NOMO-1 treated with dmso at 0.1 percent for 144 hours (cell line): ENCODE results near the gene ADCY1.

Experiments used
- DNase-seq: peaks from one replicate; lab custom pipeline; 2025; ENCODE audit not compliant: unreplicated experiment; lab: John Stamatoyannopoulos, UW

ADCY1 gene

DNA sequence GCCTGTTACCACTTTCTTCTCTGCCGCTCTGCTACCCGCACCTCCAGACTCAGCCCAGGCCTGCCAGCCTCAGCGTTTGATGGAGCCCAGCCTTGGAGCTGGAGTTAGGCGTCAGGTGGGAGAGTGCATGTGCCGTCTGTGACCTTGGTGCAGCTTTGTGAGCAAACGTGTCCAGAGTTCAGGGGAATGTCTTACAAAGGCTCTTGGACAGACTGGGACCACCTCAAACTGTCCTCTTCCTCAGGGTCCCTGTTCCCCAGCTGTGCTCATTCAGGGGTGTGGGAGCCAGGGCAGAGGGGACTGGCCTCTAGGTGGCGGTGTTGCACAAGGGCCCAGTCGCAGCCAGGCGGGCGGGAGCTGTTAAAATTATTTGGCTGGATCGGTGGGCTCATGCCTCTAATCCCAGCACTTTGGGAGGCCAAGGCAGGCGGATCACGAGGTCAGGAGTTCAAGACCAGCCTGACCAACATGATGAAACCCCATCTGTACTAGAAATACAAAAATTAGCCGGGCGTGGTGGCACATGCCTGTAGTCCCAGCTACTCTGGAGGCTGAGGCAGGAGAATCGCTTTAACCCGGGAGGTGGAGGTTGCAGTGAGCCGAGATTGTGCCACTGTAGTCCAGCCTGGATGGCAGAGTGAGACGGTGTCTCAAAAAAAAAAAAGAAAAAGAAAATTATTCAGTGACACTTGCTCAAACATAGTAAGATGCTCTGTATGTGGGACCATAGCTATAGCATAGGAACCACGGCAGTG is 89.2 kb downstream of the ADCY1 start:
- no peak for DNase-seq

DNA sequence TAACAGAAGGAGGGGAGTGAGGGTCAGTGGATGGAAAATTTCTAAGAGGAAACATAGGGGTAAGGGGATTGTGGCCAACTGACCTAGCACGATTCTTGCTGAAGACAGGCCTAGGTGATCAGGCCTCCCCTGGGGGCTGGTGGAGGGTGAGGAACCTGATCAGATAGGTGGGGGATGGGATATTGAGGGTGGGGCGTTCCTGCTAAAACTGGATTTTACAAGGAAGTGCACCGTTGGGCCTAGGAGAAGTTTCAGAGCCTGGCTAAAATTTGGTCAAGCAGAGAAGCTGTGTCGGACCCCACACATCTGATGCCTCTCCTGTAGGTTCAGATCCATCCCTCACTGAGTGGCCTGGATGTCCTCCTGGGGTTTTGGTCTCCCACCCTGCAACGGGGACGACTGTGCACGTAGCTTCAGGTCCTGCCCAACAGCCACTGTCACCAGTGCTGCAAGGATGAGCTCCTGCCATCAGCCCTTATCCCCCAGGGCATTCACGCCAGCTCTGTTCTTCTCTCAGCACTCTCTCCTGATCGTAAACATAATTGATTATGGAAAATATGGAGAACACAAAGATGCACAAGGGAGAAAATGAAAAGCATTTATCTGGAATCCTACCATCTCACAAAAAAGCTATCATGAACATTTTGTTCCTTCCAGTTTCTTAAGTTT is 89.9 kb downstream of the ADCY1 start:
- no peak for DNase-seq

DNA sequence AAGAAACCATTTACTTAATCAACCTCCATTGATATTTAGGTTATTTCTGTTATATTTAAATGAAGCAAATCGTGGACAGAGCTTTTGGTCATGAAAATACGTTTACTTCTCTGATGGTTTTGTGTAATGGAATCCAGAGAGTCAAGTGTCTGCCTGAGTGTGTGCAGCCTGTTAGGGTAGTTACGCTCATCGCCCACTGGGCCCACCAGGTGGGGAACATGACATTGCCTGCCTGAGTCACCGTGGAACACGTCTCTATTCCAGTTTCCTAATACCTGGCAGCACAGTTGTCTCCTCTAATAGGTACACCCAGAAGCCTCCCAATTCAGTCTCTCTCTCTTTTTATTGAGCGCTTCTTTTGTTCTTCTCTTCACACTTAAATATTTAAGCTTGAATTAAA is 91.0 kb downstream of the ADCY1 start:
- no peak for DNase-seq

DNA sequence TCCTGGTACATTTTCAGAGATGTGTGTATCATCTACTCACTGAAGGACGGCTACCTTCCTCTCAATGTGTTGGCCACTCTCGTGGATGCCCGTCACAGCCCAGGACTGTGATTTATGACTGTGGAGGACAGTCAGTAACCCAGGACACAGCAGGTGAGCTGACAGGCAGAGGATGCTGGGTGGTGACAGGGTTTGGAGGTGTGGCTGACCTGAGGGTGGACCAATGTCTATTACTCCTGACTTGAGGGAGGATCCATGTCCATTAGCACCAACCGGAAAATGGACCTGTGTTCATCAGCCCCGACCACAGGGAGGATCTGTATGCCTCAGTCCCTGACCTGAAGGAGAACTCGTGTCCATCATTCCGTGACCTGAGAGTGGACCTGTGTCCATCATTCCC is 96.1 kb downstream of the ADCY1 start:
- DNase-seq, result no peak

DNA sequence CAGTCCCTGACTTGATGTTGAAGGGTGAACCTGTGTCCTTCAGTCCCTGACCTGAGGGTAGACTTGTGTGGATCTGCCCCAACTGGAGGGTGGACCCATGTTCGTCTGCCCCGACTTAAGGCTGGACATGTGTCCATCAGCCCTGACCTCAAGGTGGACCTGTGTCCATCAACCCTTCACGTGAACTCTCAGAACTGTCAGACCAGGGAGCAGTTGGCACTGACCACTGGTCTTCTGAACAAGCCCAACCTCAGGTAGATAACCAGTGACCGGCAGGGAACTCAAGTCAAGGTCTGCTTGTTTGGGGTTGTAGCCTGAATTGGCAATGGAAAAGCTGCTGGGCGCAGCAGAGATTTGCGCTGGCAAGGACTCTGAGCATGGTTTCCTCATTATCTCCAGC is 96.5 kb downstream of the ADCY1 start:
- DNase-seq, result no peak

DNA sequence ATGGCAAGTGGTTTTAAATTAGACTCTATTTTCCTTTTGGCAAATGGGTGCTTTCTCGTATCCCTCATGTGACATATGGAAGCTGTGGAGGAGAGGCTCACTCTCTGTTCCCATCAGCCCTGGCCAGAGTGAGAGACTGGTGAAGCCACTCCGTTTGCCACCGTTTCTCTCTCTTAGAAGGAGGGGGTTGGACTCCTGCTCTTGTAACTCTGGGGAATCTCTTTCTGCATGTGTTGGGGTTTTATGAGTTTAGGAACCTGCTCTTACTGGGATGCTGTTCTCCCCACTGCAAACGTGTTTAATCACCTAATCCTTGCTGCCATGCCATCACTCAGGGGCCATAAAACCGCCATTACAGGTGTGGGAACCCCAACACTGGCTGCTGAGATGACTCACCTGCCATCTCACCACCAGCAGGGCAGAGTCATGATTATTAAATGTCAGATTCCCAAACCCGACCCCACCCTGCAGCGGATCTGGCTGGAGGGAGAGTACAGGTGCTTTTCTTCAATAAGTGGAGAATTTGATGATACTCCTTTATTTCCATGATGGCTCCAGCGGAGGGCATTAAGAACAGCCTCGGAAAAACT is 103.2 kb downstream of the ADCY1 start:
- no peak for DNase-seq

DNA sequence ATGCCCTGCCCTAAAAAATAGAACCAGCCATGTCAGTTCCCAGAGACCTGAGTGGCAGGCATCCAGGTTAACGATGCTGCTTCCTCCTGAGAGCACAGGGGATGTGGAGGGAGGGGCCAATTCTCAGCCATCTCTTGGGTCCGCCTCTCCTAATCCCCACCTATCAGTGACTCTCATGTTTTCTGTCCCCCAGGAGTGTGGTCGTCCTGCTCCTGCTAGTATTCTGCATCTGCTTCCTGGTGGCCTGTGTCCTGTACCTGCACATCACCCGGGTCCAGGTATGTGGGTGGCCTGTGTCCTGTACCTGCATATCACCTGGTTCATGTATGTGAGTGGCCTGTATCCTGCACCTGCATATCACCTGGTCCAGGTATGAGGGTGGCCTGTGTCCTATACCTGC is 105.3 kb downstream of the ADCY1 start:
- DNase-seq, result no peak

DNA sequence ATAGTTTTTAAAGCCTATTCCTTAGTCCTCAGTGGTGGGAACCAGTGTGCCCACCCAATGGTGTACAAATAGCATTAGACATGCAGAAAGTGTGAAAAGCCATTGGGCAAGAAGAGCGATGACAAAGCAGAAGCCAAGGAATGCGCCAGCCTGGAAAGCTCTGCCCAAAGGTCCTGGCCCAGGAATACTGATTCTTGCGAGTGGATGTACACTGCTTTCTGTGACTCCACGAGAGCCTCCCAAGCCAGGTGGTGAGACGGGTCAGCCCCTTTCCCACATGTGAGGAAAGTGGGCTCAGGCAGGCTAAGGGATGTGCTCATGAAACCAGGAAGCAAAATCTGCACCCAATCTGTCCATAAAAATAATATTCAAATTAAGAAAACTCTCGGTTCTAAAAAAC is 106.6 kb downstream of the ADCY1 start:
- DNase-seq, result no peak

DNA sequence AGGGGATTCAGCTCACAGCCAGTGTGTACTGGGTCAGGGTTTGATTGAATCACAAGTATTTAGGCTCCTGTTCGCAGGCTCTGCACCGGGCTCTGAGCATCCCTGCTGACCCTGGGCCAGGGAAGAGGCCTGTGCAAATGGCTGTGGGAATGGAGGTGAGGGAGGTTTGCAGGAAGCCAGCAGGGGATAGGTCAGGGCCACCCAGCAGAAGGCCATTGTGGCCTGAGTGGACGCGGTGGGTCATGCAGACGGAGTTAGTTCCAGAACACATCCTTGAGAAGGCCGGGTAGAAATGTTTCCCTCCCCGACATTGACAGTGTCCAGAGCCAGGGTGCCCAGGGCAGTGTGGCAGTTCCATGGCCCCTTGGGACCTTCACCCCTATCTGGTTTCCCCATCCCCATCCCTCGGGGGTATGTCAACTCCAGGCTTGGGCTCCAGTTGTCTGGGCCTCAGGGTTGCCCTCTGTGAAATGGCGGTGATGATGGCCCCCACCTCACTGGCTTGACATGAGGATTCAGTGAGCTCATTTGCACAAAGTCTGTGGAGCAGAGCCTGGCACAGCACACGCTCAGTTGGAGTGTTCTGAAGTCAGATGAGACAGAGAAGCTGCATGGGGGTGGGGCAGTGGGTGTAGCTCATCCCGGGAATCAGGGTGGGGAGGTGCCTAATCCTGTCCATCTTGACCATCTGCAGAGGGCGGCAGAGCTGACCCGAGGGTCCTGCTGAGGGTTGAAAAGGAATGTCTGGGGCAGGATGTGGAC is 107.6 kb downstream of the ADCY1 start:
- DNase-seq, result no peak

DNA sequence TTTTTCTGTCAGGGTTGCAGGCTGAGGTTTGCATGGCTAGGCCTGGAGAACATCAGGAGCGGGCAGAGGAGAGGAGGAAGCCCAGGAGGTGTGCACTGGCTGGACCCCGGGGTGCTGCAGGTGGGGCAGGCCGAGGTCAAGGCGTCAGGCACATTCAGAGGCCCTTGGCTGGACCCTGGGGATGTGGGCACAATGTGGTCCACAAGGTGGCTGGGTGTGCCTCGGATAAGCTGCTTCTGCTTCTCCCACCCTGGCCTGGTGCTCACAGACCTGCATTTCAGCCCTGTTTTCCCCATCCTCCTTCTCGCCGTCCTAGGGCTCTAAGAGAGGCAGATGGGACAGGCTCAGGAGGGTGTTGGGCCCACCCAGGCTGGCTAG is 108.2 kb downstream of the ADCY1 start:
- no peak for DNase-seq

DNA sequence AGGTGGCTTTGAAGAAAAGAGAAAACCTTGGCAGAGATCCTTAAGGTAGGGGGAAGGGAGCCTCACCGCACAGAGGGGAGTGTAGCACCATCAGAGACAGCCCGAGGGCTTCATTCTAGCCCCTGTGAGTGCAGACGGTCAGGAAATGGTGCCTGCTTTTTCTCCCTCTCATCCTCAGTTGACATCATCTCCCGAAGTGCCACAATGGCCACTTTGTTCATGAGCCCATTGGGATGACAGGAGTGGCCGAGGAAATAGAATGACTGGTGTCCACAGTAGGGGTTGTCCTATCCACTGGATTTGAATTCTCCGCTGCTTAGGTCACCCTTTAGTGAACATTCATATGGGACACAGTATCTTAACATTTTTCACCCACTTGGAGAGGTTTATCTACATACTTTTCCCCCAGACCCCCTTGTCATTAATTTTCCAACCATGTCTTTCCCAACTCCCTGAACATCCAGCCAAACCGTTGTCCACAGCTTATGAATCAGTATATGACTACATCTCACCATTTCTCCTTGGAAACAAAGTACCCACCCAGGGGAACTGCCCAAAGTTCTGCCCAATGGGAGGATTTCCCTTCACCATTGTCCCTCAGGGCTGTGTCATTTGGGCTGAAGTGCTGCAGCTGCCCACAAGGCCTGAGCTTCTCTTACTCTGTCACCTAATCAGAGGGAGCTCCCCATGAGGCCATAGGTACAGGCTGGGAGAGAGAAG is 108.8 kb downstream of the ADCY1 start:
- no peak for DNase-seq

DNA sequence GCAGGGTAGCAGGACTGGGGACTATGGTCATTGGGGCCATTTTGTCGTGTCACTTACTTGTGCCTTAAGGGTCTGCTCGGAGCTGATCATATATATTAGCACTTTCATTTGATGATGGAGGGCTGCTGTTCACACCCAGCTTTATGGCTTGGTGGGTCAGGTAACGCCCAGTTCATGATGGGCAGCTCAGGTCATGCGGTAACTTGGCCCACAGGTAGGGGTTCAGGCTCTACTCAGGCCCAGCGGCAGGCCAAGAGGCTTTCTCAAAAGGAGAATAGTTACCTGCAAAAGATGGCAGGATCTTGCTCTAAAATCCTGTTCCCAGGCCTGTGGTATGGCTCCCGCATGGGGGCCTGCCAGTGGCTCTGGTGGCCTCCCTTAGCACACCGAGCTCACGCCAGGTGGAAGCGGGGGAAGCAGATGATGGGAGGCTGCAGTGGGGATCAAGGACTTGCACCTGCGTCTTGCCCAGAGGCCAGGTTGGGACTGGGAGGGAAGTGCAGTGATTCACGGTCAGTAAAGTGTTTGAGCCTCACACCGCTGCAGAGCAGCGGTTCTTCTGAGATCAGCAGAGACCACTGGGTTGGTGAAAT is 109.5 kb downstream of the ADCY1 start:
- DNase-seq, result no peak

DNA sequence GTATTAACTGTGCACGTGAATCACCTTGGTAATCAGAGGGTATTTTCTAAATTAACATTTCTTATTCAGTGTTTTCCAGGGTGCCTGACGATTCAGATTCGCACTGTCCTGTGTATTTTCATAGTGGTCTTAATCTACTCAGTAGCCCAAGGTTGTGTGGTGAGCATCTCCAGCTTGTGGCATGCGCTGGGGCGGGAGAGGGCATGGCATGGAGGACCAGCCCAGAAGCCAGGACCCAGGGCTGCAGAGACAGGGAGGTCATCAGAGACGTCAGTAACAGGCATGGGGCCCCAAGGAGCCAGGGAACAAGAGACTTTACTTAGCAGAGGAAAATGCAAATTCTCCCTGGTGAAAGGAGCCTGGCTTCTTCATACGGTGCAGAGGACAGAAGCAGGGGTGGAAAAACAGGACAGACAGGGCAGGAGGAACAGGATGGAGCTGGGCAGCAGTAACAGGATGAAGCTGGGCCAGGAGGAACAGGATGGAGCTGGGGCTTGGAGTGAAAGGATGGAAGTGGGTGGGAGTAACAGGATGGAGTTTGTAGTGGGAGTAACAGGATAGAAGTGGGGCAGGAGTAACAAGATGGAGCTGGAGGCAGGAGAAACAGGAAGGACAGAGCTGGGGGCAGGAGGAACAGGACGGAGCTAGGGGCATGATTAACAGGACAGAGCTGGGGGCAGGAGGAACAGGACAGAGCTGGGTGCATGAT is 110.9 kb downstream of the ADCY1 start:
- no peak for DNase-seq

DNA sequence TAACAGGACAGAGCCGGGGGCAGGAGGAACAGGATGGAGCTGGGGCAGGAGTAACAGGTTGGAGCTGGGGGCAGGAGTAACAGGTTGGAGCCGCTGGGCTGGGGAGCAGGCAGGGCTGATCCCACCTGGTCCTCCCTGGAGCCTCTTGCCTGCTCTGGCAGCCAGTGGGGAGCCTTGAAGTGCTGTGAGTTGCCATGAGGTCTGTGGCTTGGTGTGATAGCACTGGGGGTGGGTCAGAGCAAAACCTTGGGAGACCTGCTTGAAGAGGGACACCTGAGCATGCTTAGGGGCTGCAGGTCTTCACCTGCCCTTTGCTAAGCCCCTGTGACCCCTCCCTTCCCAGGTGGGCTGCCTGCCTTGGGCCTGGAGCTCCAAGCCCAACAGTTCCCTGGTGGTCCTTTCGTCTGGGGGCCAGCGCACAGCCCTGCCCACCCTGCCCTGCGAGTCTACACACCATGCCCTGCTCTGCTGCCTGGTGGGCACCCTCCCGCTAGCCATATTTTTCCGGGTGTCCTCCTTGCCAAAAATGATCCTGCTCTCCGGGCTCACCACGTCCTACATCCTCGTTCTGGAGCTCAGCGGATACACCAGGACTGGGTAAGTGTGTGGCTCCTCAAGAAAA is 111.6 kb downstream of the ADCY1 start:
- no peak for DNase-seq

DNA sequence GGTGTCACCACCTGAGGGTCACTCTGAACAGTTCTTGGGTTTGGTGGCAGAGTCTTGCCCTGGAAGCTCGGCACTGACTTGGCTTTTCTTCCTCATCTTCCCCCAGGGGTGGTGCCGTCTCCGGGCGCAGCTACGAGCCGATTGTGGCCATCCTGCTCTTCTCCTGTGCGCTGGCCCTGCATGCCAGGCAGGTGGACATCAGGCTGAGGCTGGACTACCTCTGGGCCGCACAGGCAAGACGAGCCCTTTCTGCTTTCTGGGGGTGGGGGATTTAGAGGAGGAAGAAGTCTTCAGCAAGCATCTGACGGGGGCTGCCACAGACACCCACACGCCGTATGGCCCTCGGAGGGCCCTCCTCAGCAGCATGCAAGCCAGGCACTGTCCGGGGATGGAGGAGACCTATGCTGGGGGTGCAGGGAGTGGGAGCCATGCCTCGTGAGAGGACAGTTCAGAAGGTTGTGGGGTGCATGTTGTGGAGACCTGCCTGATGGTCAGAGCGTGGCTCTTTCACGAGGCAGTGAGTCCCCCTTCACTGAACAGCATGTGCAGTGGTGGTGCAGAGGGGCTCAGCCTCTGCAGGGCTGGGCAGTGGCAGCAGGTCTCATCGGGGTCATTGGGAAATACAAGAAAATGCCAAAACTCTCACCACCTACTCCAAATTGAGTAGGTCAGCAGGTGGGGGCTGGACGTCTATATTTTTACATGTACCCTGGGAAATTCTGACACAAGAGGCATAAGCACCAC is 112.4 kb downstream of the ADCY1 start:
- DNase-seq, result no peak

DNA sequence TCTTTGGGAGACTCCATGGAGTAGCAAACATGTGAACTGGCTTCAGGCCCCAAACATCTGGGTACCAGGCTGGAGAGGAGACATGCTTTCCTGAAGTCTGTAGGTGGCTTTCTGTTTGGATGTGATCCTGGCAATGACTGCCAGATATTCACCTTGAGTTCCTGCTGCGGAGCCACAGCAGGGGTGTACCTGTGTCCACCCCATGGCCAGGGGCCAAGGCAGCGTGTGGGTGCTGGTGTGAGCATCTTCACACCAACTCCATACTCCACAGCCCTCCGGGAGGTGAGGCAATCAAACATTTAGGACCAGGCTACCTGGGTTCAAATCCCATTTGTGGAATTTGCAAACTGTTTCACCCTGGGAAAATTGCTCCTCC is 113.0 kb downstream of the ADCY1 start:
- DNase-seq, result no peak

DNA sequence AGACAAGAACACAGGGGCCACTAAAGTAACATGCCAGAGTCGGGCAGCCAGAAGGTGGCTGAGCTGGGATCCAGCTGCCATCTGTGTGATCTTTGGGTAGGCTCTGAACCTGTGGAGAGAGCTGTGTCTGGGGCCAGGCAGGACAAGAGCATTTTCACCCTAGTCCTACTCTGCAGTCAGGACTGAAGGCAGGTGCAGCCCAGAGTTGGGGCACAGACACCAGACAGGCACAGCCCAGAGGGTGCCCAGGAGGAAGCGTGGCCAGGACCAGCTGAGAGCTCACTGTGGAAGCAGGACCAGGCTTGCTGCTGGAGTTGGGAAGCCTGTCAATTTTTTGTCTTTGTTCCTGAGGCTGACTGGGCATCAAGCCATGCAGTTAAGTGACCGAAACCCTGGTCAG is 113.6 kb downstream of the ADCY1 start:
- DNase-seq, result no peak

DNA sequence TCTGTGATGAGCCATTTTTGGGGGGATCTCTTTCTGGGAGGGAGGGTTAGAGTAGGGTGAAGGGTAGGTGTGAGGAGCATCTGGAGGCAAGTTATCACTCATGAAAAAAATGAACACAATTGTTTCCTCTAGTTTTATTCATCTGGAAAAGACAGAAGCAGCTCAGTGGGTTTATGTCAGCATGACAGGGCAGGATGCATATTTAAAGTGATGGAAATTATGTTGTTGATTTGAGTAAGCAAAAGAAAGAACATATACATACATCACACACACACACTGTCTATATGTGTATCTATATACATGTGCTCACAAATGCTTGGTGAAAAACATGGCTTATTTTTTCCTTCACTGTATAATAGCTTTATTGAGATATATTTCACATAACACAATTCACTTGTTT is 114.2 kb downstream of the ADCY1 start:
- no peak for DNase-seq
